OCI-LY7 (cell line): ENCODE measurements around the gene C20orf204. TPM values are rescaled to one million over a fixed set of nuclear protein-coding genes. Genes with fewer than 3 reads are reported as not detected.

ENCODE experiments used
- BruUV-seq: library from RNA; stranded (reverse); fragments of 400-500 nt; replicated peaks from 2 replicates; lab custom pipeline; 2021; lab: Mats Ljungman, UMichigan
- CTCF ChIA-PET: fragments of 300-600 bp; sonication (Branson Sonifier 250); formaldehyde crosslinking; loops from one replicate; lab custom pipeline; 2022; ENCODE audit warnings: antibody characterized with exemption; ENCODE audit not compliant: unreplicated experiment; lab: Charles Lee
- POLR2A ChIA-PET: fragments of 300-600 bp; sonication (Branson Sonifier 250); formaldehyde crosslinking; loops from one replicate; lab custom pipeline; 2022; ENCODE audit warnings: antibody characterized with exemption; lab: Charles Lee
- DNase-seq: peaks from one replicate; pipeline ENCODE4 v3.0.0-alpha.2; 2015; ENCODE audit warnings: low spot score
- H2AFZ ChIP-seq: fragments of 200-600 bp; sonication (generic), shearing (Covaris generic); 2 replicates; pipeline ENCODE4 v1.6.1; 2014; ENCODE audit warnings: mild to moderate bottlenecking, antibody characterized with exemption, low read length, moderate library complexity
- H3K27ac ChIP-seq: fragments of 200-600 bp; sonication (generic); 2 replicates; pipeline ENCODE4 v1.5.1; 2014; ENCODE audit warnings: mixed run types, low read depth, mild to moderate bottlenecking, moderate library complexity, low read length, inconsistent platforms; ENCODE audit not compliant: poor library complexity, severe bottlenecking
- H3K36me3 ChIP-seq: fragments of 200-600 bp; sonication (generic); 2 replicates; pipeline ENCODE4 v1.6.1; 2014; ENCODE audit warnings: mild to moderate bottlenecking, antibody characterized with exemption, low read length, moderate library complexity, mixed read lengths; ENCODE audit not compliant: insufficient read depth
- H3K4me1 ChIP-seq: fragments of 200-600 bp; sonication (generic); 2 replicates; pipeline ENCODE4 v1.5.1; 2014; ENCODE audit warnings: mild to moderate bottlenecking, low read length; ENCODE audit not compliant: insufficient read depth, poor library complexity, severe bottlenecking
- H3K4me2 ChIP-seq: fragments of 200-600 bp; sonication (generic); 2 replicates; pipeline ENCODE4 v1.6.1; 2014; ENCODE audit warnings: mild to moderate bottlenecking, low read length
- H3K4me3 ChIP-seq: fragments of 200-600 bp; sonication (generic); 2 replicates; pipeline ENCODE4 v1.5.1; 2014; ENCODE audit warnings: mild to moderate bottlenecking, low read depth, low read length; ENCODE audit not compliant: poor library complexity, severe bottlenecking
- H3K79me2 ChIP-seq: fragments of 200-600 bp; sonication (generic); 2 replicates; pipeline ENCODE4 v1.6.1; 2016; ENCODE audit warnings: low read depth, mild to moderate bottlenecking, low read length, moderate library complexity, mixed read lengths; ENCODE audit not compliant: insufficient read depth
- H3K9me2 ChIP-seq: fragments of 200-600 bp; sonication (generic); 2 replicates; pipeline ENCODE4 v1.6.1; 2016; ENCODE audit warnings: mild to moderate bottlenecking, low read length, mixed read lengths; ENCODE audit not compliant: insufficient read depth
- H3K9me3 ChIP-seq: fragments of 200-600 bp; sonication (generic); 2 replicates; pipeline ENCODE4 v1.6.1; 2014; ENCODE audit warnings: mild to moderate bottlenecking, mixed run types, low read length, mixed read lengths
- H4K20me1 ChIP-seq: fragments of 200-600 bp; sonication (generic); 2 replicates; pipeline ENCODE4 v1.6.1; 2014; ENCODE audit warnings: mild to moderate bottlenecking, antibody characterized with exemption, low read length, moderate library complexity, mixed read lengths; ENCODE audit not compliant: insufficient read depth
- CTCF ChIP-seq: fragments of 200-600 bp; sonication (generic); conservative IDR thresholded peaks from 2 replicates; pipeline ENCODE4 v1.5.1; 2014; ENCODE audit warnings: mild to moderate bottlenecking, antibody characterized with exemption, low read length, moderate library complexity, mixed read lengths
- EZH2phosphoT487 ChIP-seq: fragments of 200-600 bp; sonication (generic); IDR thresholded peaks from 2 replicates; pipeline ENCODE4 v1.6.1; 2018; ENCODE audit warnings: low read depth, borderline replicate concordance, mild to moderate bottlenecking, mixed run types, antibody characterized with exemption, low read length, moderate library complexity, mixed read lengths
- intact Hi-C: fragments of 100-400 bp; cut with micrococcal nuclease; formaldehyde crosslinking; loops from one replicate; pipeline ENCODE4 v1.10.0; 2022; ENCODE audit not compliant: unreplicated experiment
- total RNA-seq, 2 experiments: library from RNA; depleted of rRNA in 1 of 2; stranded (reverse); fragments of >200 nt in 1 of 2; shearing (Covaris generic) in 1 of 2; gene quantifications; 2 replicates each; pipeline ENCODE4 v1.2.3, GENCODE V29; 2014 to 2022

The C20orf204 gene
- total RNA-seq, 2 experiments from 2014 or later = 3.5 to 6.7 TPM

GRCh38 chr20:64073476-64074183 lies 37.6 kb downstream of the C20orf204 start:
- TF ChIP-seq CTCF (no peak), EZH2phosphoT487 (no peak)
- H2AFZ ChIP-seq = no peak overlapping the region
- no TSS peak for BruUV-seq
- ChIA-PET CTCF (no interaction called here), POLR2A (no interaction called here)
- no peak for DNase-seq
- no peaks in the 10 kb centered on the region for H3K9me3 ChIP-seq
- H4K20me1 ChIP-seq = no peaks in the 10 kb centered on the region
- intact Hi-C loops = no loop called here
- no peak overlapping the region for H3K4me3 ChIP-seq
- peaks cover 8% of the 10 kb centered on the region; the same call in 1 of the 2 replicates for H3K79me2 ChIP-seq
- no peak overlapping the region for H3K27ac ChIP-seq
- no peak overlapping the region for H3K4me2 ChIP-seq
- H3K4me1 ChIP-seq = peaks cover 33% of the 10 kb centered on the region
- H3K36me3 ChIP-seq = peaks cover 43% of the 10 kb centered on the region; the same call in 1 of the 2 replicates
- no peaks in the 10 kb centered on the region for H3K9me2 ChIP-seq

- H3K9me3 ChIP-seq = no peaks in the 10 kb centered on the region
- H3K4me1 ChIP-seq = peaks cover 33% of the 10 kb centered on the region
- H3K36me3 ChIP-seq = peaks cover 43% of the 10 kb centered on the region; the same call in 1 of the 2 replicates
- CTCF ChIA-PET = interaction anchor here (0.6 kb wide), 1 partner anchor 91 kb away, joined by 3 read pairs; no protein-coding TSS in a partner anchor
- no peaks in the 10 kb centered on the region for H4K20me1 ChIP-seq
- intact Hi-C loops = no loop called here
- POLR2A ChIA-PET = no interaction called here
- H3K9me2 ChIP-seq = no peaks in the 10 kb centered on the region
- TF ChIP-seq EZH2phosphoT487 = no peak
- no peak for TF ChIP-seq CTCF
- H3K4me3 ChIP-seq = no peak overlapping the region
- H3K79me2 ChIP-seq = peaks cover 13% of the 10 kb centered on the region; the same call in 1 of the 2 replicates
- BruUV-seq = no TSS peak
- no peak overlapping the region for H3K27ac ChIP-seq
- no peak overlapping the region for H3K4me2 ChIP-seq
- no peak overlapping the region for H2AFZ ChIP-seq
- DNase-seq = no peak
Measured at GRCh38 chr20:64074184-64074789, 38.3 kb downstream of the C20orf204 start.

GRCh38 chr20:64074963-64075362 lies 39.0 kb downstream of the C20orf204 start:
- intact Hi-C loops = loop anchor here (5.0 kb wide), 2 partner anchors 93 to 448 kb away; partner anchors contain the start of genes GMEB2 and PRPF6
- H3K79me2 ChIP-seq = peaks cover 13% of the 10 kb centered on the region; the same call in 1 of the 2 replicates
- no peak overlapping the region for H3K27ac ChIP-seq
- no peaks in the 10 kb centered on the region for H3K9me2 ChIP-seq
- H4K20me1 ChIP-seq = no peaks in the 10 kb centered on the region
- H3K9me3 ChIP-seq = no peaks in the 10 kb centered on the region
- peaks cover 43% of the 10 kb centered on the region; the same call in 1 of the 2 replicates for H3K36me3 ChIP-seq
- peaks cover 33% of the 10 kb centered on the region for H3K4me1 ChIP-seq
- ChIA-PET CTCF (no interaction called here), POLR2A (no interaction called here)
- no peak for DNase-seq
- no peak overlapping the region for H2AFZ ChIP-seq
- no TSS peak for BruUV-seq
- no peak overlapping the region for H3K4me3 ChIP-seq
- no peak for TF ChIP-seq CTCF
- TF ChIP-seq EZH2phosphoT487 = no peak
- H3K4me2 ChIP-seq = no peak overlapping the region
